IPS DF 19.7 (cell line): ENCODE measurements around the gene BACH2.

Experiments used
- DNase-seq: peaks from one replicate; pipeline ENCODE4 v3.0.0-alpha.2; 2013; ENCODE audit warnings: low read depth, low spot score

Gene BACH2

GRCh38 chr6:90278129-90278528, 18.5 kb downstream of the BACH2 start:
- DNase-seq, result no peak

GRCh38 chr6:90277302-90278011, 19.2 kb downstream of the BACH2 start:
- DNase-seq, result no peak

DNA sequence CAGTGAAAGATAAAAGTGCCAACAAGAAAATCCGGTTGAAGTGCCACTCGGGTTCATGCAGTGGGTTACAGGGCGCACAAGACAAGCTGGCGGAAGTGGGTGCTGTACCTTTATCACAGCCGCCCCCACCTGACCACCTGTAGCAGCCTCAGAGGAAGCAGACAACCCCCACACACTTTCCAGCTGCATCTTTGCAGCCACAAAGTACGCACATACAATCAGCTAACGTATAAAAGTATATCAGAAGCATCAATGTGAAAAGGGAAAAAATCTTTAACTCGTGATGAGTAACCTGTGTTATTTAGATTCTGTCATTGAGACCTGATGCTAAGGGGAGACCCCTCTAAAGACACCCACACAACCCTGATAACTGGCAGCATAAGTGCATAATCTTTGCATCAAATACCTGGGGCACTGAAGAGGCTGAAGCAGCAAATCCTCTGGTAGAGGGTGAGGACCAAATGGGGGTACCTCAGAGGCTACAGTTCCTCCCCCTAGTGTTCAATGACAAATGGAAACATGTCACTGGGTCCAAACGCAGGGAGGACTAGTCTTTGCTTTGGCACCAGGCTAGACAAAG, 22.1 kb downstream of the BACH2 start:
- DNase-seq, result no peak

GRCh38 chr6:90273863-90274262, 22.8 kb downstream of the BACH2 start:
- no peak for DNase-seq

DNA sequence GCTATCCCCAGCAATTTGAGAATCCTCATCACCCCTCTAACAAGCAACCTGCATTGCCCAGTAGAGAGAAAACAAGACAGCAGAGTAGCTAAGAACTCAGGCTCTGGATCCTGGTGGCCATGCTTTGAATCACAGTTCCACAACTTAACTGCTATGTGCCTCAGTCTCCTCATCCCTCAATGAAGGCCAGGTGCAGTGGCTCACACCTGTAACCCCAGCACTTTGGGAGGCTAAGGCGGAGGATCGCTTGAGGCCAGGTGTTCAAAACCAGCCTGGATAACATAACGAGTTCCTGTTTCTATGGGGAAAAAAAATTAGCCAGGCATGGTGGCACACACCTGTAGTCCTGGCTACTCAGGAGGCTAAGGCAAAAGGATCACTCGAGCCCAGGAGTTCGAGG, 23.7 kb downstream of the BACH2 start:
- DNase-seq, result no peak

GRCh38 chr6:90271831-90272230, 24.8 kb downstream of the BACH2 start:
- no peak for DNase-seq

GRCh38 chr6:90269334-90269733, 27.3 kb downstream of the BACH2 start:
- DNase-seq, result no peak

- no peak for DNase-seq
These were observed 28.5 kb downstream of the BACH2 start for GRCh38 chr6:90268178-90268577.

GRCh38 chr6:90266905-90267621, 29.6 kb downstream of the BACH2 start:
- DNase-seq, result no peak

GRCh38 chr6:90264561-90264960, 32.1 kb downstream of the BACH2 start:
- no peak for DNase-seq

DNA sequence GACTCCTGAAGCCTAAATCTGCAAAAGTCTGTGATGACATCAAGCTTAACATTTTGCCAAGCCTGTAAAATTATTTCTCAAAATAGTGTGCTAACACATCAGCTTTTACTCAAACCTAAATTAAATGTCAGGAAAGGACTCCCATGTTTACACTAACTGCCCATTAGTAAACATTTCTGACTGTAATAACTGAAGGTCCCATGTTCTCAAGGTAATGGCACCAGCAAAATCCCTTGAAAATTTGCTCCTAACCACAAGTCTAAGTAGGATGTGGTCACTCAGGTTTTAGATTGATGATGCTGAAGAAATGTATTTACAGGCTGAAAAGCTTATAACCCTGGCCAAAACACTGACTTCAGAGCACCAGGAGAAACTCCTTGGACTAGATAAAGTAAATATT, 33.0 kb downstream of the BACH2 start:
- DNase-seq, result no peak

DNA sequence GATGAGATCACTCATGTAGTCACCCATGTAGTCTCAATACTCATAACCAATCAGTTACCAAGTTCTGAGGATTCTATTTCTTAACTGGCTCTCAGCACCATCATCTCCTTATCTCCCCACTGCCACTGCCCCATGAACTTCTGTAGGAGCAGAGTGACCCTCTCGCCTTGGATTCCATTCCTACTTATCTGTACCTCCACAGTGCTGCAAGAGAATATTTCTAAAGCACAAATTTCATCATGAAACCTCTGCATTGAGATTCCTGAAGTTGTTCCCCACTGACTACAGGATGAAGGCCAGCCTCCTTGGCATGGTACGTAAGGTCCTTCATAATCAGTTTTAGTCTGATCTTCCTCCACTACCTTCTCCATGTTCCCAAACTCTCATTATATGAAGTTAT, 34.8 kb downstream of the BACH2 start:
- no peak for DNase-seq

DNA sequence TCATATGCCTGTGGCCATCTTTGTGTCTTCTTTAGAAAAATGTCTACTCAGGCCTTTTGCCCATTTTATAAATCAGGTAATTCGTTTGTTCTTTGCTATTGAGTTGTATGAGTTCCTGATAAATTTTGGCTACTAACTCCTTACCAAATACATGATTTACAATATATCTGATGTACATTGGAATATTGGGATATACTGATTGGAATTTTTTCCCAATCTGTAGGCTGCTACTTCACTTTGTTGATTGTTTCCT, 39.2 kb downstream of the BACH2 start:
- no peak for DNase-seq

DNA sequence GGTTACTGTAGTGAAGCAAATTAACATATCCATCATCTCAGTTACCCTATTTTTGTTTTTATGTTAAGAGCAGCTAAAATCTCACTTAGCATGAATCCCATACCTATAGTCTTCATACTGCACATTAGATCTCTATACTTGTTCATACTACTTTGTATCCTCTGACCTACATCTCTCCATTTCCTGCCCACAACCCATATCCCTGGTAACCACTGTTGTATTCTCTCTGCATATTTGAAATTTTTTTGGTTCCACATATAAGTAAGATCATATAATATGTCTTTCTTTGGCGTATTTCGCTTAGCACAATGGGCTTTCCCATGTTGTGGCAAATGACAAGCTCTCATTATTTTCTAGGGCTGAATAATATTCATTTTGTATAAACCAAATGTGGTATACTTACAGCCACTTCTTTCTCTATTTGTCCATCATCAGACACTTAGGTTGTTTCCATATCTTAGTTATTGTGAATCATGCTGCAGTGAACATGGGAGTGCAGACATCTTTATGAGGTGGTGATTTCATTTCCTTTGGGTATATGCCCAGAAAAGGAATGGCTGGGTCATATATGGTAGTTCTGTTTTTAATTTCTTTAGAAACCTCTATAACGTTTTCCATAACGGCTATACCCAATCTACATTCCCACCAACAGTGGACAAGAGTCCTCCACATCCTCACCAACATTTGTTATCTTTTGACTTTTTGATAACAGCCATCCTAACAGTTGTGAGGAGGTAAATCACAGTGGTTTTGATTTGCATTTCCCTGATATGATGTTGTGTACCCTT, 39.8 kb downstream of the BACH2 start:
- DNase-seq, result no peak

DNA sequence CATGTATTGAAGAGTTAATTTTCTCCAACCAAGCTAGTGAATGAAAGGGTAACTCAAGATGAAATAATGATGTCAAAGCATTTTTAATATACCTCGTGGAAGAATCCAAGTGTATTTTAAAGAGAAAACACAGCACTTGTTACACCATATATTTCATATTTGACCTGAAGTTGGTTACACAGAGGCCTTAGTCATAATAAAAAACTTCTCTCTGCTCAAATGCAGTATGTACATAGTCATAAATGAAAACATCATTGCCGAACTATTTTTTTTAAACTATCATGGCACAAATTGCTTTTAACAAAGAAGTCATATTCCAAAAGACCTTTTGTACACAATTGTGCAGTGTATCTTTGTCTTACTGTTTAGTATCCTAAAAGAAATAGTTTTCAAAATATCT, 43.0 kb downstream of the BACH2 start:
- DNase-seq, result no peak

DNA sequence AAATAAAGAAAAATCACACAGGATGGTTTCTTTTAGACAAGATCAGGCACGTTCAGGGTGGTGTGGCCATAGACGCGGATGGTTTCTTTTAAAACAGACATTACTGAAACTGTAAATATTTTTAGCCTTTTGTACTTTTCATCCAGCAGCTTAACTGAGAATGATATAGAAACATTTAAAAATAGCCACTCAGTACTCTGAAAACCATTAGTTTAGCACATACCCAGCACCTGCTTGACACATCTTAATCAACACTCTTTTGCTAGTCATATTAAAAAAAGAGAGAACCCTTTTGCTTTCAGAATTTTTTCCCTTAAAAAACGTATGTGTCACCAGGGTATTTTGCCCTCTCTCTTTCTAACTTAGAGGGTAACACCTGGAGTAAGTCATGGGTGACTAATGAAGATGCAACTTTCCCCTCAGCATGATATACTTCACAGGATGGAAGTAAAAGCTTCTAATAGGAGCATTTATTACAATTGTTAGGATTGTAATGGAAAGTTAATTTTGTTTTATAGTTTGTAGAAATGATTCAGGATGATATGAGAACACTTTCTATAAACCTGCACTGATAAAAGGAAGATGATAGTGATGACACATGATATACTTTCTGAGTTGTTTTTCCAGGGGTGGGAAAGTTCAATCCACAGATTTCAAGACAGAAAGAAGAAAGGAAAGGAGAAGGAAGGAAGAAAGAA, 45.2 kb downstream of the BACH2 start:
- no peak for DNase-seq

DNA sequence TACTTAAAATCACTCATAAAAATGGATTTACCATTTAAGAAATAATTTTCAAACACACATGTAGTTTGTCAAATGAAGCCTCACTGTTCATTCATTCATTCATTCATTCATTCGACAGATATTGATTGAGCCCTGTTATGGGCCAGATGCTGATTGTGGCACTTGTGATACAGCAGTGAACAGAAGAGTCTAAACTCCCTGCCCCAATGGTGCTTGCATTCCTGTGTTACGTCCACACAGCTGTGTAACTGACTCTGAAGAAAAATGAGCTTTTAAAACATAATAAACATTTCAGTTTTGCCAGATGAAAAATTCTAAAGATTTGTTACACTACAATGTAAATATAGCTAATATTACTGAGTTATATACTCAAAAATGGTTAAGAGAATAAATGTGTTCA, 46.2 kb downstream of the BACH2 start:
- no peak for DNase-seq

- DNase-seq, result no peak
These were observed 47.2 kb downstream of the BACH2 start for GRCh38 chr6:90249458-90249857.

GRCh38 chr6:90249034-90249433, 47.6 kb downstream of the BACH2 start:
- no peak for DNase-seq

- no peak for DNase-seq
These were observed 49.4 kb downstream of the BACH2 start for GRCh38 chr6:90247262-90247661.

DNA sequence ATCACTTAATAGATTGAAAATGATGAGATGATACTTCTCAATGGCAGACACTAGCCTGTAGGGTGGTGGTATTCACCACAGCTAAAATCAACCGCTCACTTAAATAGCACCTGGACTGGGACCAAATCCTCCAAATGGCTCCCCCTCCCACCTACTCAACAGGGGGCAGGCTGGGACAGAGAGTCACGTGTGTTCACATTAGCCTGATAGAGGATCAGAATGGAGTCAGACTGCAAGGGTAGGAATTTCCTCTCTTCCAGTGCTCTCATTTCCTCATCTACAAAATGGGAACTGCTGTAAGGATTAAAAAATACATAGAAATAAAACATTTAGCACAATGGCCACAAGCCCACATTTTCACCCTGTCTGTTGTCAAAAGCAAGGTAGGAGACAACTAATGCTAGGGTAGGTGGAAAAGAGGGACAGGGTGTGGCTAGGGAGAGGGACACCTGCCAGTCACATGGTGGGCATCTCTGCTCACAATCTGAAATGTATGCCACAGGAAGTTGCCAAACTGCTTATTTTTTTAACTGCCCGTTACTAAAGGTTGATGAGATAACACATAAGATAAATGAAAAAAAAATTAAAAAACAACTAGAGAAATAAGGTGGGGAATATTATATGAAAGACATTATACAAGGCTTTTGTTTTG, 55.3 kb downstream of the BACH2 start:
- DNase-seq, result no peak
